ENCODE data around the gene ECI2. TPM values are rescaled to one million over a fixed set of nuclear protein-coding genes. Genes with fewer than 3 reads are reported as not detected.
"Not testable (repeated sequence)": the region's sequence is repeated elsewhere in the genome, so short reads cannot be mapped to it uniquely, and the experiment has no call there.

The ECI2 gene
- polyA plus RNA-seq, 5 donors, result 67.3 to 88.6 (median 79.5) TPM

- peak; percentile 62 to 78 for DNase-seq
Measured at GRCh38 chr6:4155848-4156466, 20.6 kb upstream of the ECI2 start.

- DNase-seq, result no peak
Measured at GRCh38 chr6:4153514-4153985, 18.2 kb upstream of the ECI2 start.

GRCh38 chr6:4145083-4145482, 9.7 kb upstream of the ECI2 start:
- DNase-seq, result no peak

- DNase-seq, result no peak
Measured at GRCh38 chr6:4139272-4139671, 3.9 kb upstream of the ECI2 start.

- no peak for DNase-seq
Measured at GRCh38 chr6:4138186-4138585, 2.8 kb upstream of the ECI2 start.

- no peak for DNase-seq
Measured at GRCh38 chr6:4136354-4136831, 1.0 kb upstream of the ECI2 start.

GRCh38 chr6:4135665-4136353, 434 bp upstream of the ECI2 start:
- DNase-seq, result peak; percentile 93 to 94

GRCh38 chr6:4133941-4134838, 1.2 kb downstream of the ECI2 start:
- no peak for DNase-seq

- DNase-seq, result peak in 1 of 2 donors; percentile 9
Measured at GRCh38 chr6:4130357-4130987, 4.9 kb downstream of the ECI2 start.

GRCh38 chr6:4129446-4129845, 5.9 kb downstream of the ECI2 start:
- no peak for DNase-seq

GRCh38 chr6:4128748-4129147, 6.6 kb downstream of the ECI2 start:
- no peak for DNase-seq

GRCh38 chr6:4128072-4128471, 7.3 kb downstream of the ECI2 start:
- DNase-seq, result no peak

- no peak for DNase-seq
Measured at GRCh38 chr6:4125933-4126864, 9.2 kb downstream of the ECI2 start.

GRCh38 chr6:4125500-4125899, 9.9 kb downstream of the ECI2 start:
- DNase-seq, result no peak

GRCh38 chr6:4124351-4124750, 11.0 kb downstream of the ECI2 start:
- no peak for DNase-seq

GRCh38 chr6:4115741-4116140, 19.6 kb downstream of the ECI2 start:
- DNase-seq, result no peak

- DNase-seq, result no peak
Measured at GRCh38 chr6:4114123-4114522, 21.3 kb downstream of the ECI2 start.

GRCh38 chr6:4113649-4114048, 21.7 kb downstream of the ECI2 start:
- no peak for DNase-seq

GRCh38 chr6:4112366-4112765, 23.0 kb downstream of the ECI2 start:
- no peak for DNase-seq

GRCh38 chr6:4109363-4109815, 26.0 kb downstream of the ECI2 start:
- not testable (repeated sequence) for DNase-seq

Measured in right lung (tissue), 5 donors.